Skin of body (tissue), 2 donors: ENCODE measurements around the gene LAMB2. TPM values are rescaled to one million over a fixed set of nuclear protein-coding genes. Genes with fewer than 3 reads are reported as not detected.

ENCODE experiments used
- DNase-seq: peaks from one replicate; lab custom pipeline; 2025; lab: John Stamatoyannopoulos, UW
- total RNA-seq: library from RNA; depleted of rRNA; stranded (reverse); fragments of >200 nt; gene quantifications from one replicate; pipeline ENCODE4 v1.2.3, GENCODE V29; 2014

The LAMB2 gene
- total RNA-seq, 1 donor from 2014 or later = 379 TPM

DNA sequence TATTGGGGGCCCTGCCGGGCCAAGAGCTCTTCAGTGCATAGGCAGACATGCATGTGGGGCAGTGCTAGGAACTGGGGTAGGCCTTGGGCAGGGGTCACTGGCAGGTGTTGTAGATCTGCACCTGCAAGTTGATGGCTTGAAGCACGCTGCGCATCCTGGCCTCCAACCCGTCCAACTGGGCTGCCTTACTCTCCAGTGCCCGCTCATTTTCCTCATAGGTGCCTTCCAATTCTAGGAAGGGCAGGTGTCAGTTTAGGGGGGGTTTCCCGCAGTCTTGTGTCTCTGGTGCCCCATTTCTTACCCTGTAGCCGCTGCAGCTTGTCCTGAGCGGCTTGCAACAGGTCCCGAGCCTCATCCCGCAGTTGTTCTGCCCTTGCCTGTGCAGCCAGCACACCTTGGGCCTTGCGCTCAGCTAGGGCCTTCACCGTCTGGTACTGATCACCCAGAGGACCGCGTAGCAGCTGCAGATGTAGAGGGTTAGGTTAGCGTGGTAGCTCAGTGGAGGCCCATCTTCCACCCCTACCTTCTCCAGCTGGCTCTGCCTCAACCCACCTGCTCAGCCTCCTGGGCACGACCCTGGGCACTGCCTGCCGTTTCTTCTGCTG is 11.6 kb downstream of the LAMB2 start:
- no peak for DNase-seq

- DNase-seq = peak; percentile 89
Observed at GRCh38 chr3:49120438-49121131, 12.3 kb downstream of the LAMB2 start, which contains the start of gene USP19. Gene USP19, minus strand, starts transcription at chr3:49120823. Its CDS starts 1,678 bp downstream, at chr3:49119145.

- DNase-seq = no peak
Observed at GRCh38 chr3:49120096-49120437, 12.8 kb downstream of the LAMB2 start.

- no peak for DNase-seq
Observed at GRCh38 chr3:49119439-49119838, 13.4 kb downstream of the LAMB2 start.

GRCh38 chr3:49119036-49119435 is 13.8 kb downstream of the LAMB2 start:
- no peak for DNase-seq

GRCh38 chr3:49112262-49112661 is 20.6 kb downstream of the LAMB2 start:
- no peak for DNase-seq

- DNase-seq = no peak
Observed at GRCh38 chr3:49111347-49111746, 21.5 kb downstream of the LAMB2 start.

- DNase-seq = no peak
Observed at GRCh38 chr3:49110780-49111179, 22.1 kb downstream of the LAMB2 start.

- DNase-seq = no peak
Observed at GRCh38 chr3:49108346-49108745, 24.5 kb downstream of the LAMB2 start.

- peak; percentile 86 for DNase-seq
Observed at GRCh38 chr3:49104427-49105291, 28.2 kb downstream of the LAMB2 start, which contains the start of gene QARS1. Gene QARS1, minus strand, starts transcription at chr3:49104757. Its CDS starts 24 bp downstream, at chr3:49104733.

DNA sequence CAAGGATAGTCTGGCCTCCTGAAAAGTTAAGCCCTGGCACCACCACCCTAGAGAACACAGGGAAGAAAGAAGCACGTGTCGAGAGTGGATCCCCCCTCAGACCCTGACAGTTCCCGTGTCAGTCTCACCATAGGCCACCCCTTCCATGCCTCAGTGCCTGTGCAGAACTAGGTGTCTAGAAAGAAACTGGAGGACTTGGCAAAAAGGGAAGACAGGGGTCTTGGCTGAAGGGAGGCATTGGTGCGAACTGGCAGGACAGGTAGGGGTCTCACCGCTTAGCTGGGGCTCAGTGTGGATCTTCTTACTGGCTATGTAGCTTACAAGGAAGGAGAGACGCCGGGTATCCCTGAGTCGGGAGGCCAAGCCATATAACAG is 28.8 kb downstream of the LAMB2 start:
- no peak for DNase-seq

DNA sequence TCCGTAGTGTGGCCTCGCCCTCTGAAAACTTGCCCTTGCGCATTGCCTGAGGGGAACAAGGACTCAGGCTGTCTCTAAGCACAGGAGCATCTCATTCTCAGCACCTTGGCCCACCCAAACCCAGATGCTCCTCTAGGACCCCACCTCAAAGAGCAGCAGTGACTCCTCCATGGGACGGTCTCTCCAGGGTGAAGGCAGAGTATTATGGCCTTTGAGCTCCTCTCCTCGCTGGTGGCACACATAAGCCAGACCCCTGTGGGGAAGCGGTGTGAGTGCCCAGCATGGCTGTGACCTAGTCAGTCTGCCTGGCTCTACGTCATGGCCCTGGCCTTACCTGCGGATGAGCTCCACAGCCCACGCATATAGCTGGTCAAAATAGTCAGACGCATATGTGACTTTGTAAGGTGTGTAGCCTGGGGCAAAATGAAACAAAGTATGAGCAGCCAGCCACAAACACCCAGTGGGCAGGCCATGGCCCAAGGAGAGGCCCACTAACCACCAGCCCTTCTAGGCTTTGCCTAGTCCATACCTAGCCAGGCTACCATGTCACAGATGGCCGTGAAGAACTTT is 32.7 kb downstream of the LAMB2 start:
- DNase-seq = no peak

DNA sequence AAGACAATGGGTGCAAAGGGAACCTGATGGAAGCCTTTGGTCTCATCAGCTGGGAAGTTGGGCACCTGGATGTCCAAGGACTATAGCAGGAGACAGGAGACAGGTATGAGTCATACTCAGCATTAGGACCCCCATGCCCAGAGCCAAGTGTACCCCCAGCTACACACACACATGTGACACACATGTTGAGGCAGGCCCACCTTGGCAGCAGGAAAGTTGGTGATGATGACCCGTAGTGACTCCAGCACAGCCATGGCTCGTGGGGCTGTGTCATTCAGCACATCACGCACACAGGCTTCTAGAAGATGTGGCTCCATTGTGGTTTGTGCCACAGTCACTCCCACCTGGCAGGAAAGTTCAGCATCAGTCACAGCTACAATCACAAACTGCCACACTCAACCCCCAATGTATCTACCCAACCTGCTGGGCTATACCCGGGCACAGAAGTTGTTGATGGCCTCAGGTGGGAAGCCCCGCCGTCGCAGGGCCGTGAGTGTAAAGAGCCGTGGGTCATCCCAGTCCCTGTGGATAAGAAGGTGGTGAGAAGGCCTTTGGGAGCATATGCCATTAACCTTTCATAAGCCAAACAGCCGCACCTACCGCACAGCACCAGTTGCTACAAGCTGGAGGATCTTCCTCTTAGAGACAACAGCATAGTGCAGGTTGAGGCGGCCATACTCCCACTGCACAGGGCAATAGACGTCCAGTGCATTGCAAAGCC is 33.8 kb downstream of the LAMB2 start:
- DNase-seq = no peak

GRCh38 chr3:49098429-49098828 is 34.4 kb downstream of the LAMB2 start:
- DNase-seq = no peak

GRCh38 chr3:49093853-49094767 is 38.7 kb downstream of the LAMB2 start, which contains the start of gene QRICH1:
Gene QRICH1, minus strand, starts transcription at chr3:49094071. Its CDS starts 17,054 bp downstream, at chr3:49077017.
- peak; percentile 98 for DNase-seq

- DNase-seq = peak; percentile 74
Observed at GRCh38 chr3:49092938-49093852, 39.7 kb downstream of the LAMB2 start.

- DNase-seq = no peak
Observed at GRCh38 chr3:49081429-49081828, 51.4 kb downstream of the LAMB2 start.

DNA sequence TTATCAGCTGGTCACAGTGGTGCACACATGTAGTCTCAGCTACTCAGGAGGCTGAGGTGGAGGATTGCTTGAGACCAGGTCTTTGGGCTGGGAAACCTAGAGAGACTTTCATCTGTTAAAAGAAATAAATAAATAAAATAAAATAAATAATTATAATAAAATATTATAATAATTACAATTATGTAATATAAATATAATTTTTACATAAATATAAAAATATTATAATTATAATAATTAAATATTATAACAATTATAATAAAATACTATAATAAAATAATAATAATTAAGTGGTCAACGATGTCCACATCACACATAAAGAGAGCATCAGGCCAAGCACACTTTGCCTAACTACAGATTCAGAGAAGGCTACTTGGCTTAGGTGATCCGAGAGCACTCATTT is 53.6 kb downstream of the LAMB2 start:
- DNase-seq = no peak

DNA sequence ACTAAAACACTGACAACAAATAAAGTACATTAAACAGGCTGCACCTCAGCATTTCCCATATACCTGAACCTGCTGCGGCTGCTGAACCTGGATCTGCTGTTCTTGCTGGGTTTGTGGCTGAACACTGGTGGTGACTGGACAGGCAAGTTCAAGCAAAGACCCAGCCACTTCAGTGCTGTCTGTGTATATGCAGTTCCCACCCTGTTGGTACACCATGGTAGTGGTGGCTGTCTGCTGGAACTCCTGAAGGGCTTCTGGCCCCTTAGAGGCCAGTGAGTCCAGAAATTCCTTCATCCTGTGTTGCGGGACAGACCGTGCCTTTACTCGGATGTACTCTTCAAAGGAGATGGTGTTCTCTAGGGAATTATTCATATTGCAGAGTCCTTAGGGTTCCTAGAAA is 56.2 kb downstream of the LAMB2 start:
- no peak for DNase-seq
